Right hindlimb (tissue), 1 donor: ENCODE measurements around the gene SETDB1.

Experiments used
- DNase-seq: peaks from one replicate; pipeline ENCODE4 v3.0.0-alpha.2; 2018

The SETDB1 gene

GRCh38 chr1:150931773-150932172 is 5.6 kb downstream of the SETDB1 start:
- no peak for DNase-seq

DNA sequence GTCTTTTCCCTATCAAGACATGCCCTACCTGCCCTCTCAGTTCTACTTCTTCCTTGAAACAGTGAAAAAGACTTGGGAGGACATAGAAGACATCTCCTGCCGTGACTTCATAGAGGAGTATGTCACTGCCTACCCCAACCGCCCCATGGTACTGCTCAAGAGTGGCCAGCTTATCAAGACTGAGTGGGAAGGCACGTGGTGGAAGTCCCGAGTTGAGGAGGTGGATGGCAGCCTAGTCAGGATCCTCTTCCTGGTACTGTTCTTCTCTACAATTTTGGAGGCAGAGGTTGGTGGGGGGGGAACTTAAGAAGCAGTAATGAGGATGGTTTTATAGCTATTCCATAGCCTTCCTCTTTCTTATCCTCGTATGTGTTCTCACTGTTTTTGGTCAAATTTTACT is 18.7 kb downstream of the SETDB1 start:
- DNase-seq = no peak

DNA sequence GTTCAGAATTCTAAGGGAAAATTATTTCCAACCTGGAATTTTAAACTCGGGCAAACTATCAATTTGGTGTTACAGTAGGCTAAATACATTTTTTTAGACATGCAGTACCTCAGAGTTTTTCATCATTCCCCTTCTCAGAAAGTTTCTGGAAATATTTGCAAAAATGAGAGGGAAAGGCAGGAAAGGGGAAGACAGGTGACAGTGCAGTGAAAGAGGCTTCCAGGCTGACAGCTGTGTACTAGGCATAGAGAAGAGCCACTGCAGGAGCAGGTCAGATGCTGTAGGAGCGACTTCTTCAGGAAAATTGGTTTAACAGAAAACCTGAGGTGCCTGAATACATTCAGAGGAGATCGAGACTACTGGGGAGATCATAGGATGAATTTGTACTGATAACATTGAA is 28.5 kb downstream of the SETDB1 start:
- DNase-seq = no peak

- no peak for DNase-seq
These were observed 29.1 kb downstream of the SETDB1 start for GRCh38 chr1:150955280-150955679.

- DNase-seq = no peak
These were observed 31.5 kb downstream of the SETDB1 start for GRCh38 chr1:150957666-150958065.

DNA sequence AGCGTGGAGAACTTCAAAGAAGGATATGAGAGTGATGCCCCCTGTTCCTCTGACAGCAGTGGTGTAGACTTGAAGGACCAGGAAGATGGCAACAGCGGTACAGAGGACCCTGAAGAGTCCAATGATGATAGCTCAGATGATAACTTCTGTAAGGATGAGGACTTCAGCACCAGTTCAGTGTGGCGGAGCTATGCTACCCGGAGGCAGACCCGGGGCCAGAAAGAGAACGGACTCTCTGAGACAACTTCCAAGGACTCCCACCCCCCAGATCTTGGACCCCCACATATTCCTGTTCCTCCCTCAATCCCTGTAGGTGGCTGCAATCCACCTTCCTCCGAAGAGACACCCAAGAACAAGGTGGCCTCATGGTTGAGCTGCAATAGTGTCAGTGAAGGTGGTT is 34.5 kb downstream of the SETDB1 start:
- DNase-seq = no peak

DNA sequence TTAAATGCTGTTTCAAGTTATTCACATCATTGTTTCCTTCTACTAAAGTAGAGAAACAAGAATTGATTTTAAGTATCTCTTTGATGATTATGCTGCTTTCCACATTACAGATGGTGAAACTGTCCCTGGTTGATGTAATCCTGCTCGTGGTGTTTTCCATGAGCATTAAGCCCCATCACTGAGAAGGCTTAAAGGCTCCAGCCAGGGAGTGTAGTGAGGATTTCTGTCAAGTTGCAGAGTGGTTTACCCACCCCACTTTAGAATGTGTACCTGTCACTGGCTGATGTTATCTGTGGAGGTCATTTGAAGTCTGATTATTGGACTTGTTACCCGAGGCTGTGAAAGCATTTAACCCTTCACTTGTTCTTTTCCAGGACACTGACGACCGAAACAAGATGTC is 35.6 kb downstream of the SETDB1 start:
- no peak for DNase-seq

- no peak for DNase-seq
These were observed 37.4 kb downstream of the SETDB1 start for GRCh38 chr1:150963321-150964163.

DNA sequence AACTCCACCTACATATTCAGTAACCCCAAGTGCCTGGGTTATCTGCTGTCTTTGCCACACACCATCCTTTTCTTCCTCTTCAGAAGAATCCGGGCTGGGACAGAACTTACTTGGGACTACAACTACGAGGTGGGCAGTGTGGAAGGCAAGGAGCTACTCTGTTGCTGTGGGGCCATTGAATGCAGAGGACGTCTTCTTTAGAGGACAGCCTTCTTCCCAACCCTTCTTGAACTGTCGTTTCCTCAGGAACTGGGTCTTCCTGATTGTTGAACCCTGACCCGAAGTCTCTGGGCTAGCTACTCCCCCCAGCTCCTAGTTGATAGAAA is 38.0 kb downstream of the SETDB1 start:
- DNase-seq = no peak

DNA sequence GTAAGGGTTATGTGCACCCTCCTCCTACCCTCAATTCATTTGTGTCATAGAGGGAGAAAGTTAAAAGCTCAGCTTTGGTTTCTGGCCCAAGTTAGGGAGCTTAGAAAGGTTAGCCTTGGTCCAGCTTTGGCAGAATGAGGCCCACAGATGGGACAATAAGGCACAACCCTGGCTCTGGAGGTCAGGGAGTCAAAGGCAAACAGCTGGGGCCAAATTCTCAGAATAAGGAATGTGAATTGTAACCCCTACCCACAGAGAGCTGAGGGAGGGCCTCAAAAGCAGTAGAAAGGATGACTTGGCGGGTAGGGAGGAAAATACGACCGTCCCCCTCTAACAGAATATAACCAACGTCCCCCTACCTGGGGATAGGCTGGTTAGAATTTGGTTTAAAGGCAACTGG is 39.4 kb downstream of the SETDB1 start:
- DNase-seq = no peak

DNA sequence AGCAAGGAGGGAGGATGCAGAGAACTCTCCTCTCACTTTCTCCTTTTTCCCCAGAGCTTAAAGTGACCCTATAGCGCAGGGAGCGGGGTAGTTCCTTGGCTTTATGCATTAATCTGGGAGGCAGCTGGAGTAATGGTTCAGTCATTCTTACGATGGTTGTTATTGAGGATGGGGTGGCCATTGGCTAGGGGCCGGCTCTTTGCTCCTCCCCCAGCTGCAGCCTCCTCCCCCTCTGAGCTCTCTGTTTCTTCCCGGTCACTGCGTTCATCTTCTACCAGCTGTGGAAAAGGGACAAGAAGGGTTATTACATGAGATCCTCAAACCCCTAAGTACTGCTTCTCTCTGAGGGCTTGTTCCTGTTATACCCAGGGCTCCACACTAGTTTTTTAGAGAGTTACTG is 39.8 kb downstream of the SETDB1 start:
- no peak for DNase-seq

GRCh38 chr1:150967936-150968335 is 41.8 kb downstream of the SETDB1 start:
- no peak for DNase-seq

DNA sequence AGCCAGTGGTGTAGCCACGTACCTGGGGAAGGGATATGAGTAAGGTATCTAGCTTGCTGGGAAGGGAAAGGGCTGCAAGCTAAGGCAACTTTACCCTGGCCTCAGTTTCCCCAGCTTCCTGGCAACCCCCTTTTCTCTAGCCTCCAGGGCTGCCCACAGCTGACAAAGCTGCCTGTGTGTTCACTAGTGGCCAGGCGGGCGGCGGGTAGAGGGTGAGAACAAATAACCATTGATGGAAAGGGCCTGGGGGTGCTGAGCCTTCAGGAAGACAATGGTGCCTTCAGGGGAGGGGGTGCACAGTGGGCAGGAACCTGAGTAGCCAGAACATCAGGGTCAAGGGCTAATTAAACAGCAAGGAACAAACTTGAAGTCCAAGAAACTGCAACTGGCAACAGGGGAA is 42.3 kb downstream of the SETDB1 start:
- DNase-seq = no peak

DNA sequence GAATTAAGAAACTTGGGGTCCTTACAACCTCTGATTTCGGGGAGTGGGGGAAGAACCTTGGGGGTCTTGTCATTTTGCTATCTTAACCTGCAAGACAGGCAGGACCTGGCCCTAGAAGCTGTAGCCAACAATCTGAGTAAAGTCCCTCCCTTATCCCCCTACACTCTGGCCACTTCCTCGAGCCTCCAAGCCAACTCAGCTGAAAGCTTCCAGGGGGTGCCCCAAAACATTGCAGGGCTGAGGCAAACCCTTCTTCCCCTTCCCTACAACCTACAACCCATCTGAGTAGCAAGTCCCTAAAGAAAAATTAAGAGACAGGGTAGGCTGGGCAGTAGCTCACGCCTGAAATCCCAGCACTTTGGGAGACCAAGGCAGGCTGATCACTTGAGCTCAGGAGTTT is 43.5 kb downstream of the SETDB1 start:
- no peak for DNase-seq

DNA sequence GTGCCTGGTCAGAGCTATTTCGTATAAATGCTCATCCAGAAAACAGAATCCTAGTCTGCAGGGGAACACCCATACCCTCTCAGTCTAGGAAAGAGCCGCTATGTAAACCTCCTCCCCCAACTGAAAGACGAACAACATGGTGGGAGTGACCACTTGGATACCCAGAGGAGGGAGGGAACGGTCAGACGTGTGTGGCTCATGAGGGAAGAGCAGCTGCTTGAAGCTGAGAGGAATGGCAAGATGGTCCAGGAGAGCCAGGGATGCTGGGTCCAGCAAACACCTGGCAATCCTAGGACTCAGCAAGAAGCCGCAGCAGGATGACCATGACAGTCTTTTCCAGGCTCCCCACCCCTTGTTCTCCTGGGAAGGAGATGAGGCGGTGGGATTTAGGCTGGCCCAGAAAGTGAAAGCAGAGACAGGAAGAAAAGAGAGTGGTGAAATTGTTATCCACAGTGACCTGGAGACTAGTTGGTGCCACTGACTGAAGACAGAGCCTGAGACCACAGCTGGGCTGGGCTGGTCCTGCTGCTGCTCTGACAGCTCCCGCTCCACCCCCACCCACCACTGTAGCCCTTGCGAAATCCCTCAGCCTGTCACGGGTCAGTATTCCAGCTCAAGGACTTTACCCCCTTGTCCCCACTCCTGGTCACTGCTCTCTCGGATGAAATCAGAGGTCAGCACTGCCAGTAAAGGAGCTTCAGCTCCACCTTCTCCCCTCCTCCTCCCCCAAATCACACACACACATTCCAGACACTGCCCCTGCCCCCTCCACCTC is 44.8 kb downstream of the SETDB1 start:
- DNase-seq = no peak

DNA sequence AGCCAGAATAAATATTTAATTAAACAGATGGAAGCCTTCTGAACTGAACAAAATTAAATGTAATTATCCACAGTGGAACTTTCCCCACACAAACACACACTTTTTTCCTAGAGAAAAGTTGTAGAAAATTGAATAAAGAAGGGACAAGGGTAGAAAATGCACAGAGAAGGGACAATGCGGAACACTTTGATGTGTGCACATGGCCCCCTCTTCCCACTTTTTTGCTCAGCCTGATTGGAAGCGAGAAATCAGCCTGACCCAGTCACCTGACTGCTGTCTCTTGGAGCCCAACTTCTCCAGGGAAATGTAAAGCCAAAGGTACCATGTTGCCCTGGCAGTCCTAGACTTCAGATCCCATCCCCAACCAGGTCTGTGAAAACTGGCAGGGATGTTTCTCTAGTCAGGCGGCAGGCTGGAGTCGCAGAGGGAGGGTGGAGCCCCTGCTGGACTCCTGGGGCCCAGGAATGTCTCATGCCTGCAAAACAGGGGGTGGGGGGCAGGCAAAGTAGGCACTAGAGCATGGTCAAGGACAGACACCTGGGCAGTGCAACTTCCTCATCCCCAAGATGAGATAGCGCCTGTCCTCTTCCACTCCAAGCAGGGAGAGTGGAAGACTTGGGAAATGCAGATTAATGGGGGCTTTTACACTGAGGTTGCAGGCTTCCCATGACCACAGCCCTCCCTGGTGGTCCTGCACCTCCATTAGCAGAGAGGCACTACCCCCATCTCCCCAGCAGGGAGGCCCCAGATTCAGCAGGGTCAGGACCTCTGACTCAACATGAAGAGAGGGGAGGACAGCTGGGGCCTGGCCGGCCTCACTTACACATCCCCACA is 45.6 kb downstream of the SETDB1 start:
- DNase-seq = no peak

GRCh38 chr1:150972417-150972940 is 46.3 kb downstream of the SETDB1 start:
- no peak for DNase-seq

- DNase-seq = no peak
These were observed 47.2 kb downstream of the SETDB1 start for GRCh38 chr1:150973258-150973835.

- peak; percentile 64 for DNase-seq
These were observed 47.8 kb downstream of the SETDB1 start for GRCh38 chr1:150973836-150974579.

DNA sequence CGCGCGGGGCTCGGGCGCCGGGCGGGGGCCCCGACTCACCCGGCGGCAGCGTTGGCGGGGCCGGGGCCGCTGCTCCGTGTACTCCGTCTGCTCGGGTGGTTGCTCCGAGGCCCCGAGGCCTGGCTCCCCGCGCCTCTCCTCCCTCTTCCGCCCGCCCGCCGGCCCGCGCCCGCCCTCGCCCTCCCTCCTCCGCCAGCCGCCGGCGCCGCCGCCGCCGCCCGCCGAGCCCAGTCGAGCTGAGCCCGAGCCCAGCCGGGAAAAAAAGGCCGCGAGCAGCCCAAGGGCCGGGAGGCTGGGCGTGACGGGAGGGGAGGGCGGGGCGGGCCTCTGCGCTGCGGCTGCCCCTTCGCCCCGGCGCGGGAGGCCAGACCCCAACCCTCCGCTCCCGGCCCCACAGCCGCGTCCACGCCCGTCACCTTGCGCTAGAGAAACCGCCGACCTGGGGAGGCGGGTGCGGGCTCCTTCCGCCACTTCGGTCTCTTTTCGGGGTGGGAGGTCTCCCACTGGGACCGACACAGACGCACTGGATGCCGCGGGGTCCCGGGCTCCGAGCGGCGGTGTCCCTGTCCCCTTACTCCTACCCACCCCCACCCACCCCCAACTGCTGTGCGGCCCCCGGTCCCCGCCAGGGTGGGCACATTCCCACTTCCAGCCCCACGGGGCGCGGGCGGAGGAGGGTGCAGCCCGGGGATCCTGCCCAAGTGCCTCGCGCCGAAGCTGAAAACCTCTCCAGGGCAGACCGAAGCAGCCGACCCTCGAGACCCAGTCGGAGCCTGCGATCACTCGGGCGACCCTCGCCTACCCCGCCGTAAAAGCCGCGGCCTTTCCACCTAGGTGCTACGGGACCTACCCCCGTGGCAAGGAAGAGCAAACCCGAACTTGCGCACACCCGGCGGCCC is 48.7 kb downstream of the SETDB1 start, which contains the start of gene CERS2:
TSS of gene CERS2 (minus strand) at position 256 of the 899 bp plus-strand sequence. CDS start 5,745 bp downstream, outside the sequence.
- peak; percentile 90 for DNase-seq

DNA sequence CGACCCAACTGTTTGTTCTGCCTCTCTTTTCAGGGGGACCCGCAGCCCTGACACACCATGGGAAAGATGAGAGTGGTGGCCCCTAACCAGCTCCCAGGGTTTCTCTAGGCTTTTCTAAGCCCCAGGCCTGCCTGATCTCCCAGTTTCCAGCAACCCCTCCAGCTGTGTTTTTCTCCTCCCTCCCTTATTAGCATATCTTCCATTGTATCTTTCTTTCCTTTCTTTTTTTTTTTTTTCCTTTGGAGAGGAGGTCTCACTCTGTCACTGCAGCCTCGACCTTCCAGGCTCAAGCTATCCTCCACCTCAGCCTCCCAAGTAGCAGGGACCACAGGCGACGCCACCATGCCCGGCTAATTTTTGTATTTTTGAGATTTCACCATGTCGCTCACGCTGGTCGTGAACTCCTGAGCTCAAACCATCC is 50.2 kb downstream of the SETDB1 start:
- DNase-seq = no peak
